ENCODE measurements around the gene VAV3. TPM values are rescaled to one million over a fixed set of nuclear protein-coding genes. Genes with fewer than 3 reads are reported as not detected.

Gene VAV3
- total RNA-seq, 1 experiment from 2014 or later, result not detected

DNA sequence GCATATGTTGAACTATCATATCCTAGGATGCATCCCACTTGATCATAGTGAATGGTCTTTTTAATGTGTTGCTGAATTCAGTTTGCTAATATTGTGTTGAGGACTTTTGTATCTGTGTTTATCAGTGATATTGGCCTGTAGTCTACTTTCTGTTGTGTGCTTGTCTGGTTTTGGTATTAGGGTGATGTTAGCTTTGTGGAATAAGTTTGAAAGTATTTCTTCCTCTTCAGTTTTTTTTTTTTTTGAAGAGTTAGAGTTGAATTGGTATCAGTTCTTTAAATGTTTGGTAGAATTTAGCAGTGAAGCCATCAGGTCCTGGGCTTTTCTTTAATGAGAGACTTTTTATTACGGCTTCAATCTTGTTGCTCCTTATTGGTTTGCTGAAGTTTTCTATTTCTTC is 162.3 kb downstream of the VAV3 start:
- no peak for TF ChIP-seq JUND (IDR thresholded peaks at IDR 0.05)
- TF ChIP-seq POLR2AphosphoS5 (IDR thresholded peaks at IDR 0.05; ENCODE audit: low read depth, low read length), result no peak
- TF ChIP-seq ZFX (IDR thresholded peaks at IDR 0.05), result no peak
- TF ChIP-seq, protein P1, sequence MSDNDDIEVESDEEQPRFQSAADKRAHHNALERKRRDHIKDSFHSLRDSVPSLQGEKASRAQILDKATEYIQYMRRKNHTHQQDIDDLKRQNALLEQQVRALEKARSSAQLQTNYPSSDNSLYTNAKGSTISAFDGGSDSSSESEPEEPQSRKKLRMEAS (IDR thresholded peaks at IDR 0.05), result no peak
- TF ChIP-seq EZH2 (IDR thresholded peaks at IDR 0.05), result no peak
- TF ChIP-seq, protein P2, sequence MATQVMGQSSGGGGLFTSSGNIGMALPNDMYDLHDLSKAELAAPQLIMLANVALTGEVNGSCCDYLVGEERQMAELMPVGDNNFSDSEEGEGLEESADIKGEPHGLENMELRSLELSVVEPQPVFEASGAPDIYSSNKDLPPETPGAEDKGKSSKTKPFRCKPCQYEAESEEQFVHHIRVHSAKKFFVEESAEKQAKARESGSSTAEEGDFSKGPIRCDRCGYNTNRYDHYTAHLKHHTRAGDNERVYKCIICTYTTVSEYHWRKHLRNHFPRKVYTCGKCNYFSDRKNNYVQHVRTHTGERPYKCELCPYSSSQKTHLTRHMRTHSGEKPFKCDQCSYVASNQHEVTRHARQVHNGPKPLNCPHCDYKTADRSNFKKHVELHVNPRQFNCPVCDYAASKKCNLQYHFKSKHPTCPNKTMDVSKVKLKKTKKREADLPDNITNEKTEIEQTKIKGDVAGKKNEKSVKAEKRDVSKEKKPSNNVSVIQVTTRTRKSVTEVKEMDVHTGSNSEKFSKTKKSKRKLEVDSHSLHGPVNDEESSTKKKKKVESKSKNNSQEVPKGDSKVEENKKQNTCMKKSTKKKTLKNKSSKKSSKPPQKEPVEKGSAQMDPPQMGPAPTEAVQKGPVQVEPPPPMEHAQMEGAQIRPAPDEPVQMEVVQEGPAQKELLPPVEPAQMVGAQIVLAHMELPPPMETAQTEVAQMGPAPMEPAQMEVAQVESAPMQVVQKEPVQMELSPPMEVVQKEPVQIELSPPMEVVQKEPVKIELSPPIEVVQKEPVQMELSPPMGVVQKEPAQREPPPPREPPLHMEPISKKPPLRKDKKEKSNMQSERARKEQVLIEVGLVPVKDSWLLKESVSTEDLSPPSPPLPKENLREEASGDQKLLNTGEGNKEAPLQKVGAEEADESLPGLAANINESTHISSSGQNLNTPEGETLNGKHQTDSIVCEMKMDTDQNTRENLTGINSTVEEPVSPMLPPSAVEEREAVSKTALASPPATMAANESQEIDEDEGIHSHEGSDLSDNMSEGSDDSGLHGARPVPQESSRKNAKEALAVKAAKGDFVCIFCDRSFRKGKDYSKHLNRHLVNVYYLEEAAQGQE (IDR thresholded peaks at IDR 0.05; ENCODE audit: low read depth), result no peak
- TF ChIP-seq EZH2phosphoT487 (IDR thresholded peaks at IDR 0.05; ENCODE audit: borderline replicate concordance), result no peak
- no peak for TF ChIP-seq FOSL1 (IDR thresholded peaks at IDR 0.05; ENCODE audit: low read depth)
- TF ChIP-seq SRF (IDR thresholded peaks at IDR 0.05; ENCODE audit: low read depth), result no peak
- no peak for TF ChIP-seq POLR2A (IDR thresholded peaks at IDR 0.05; ENCODE audit: borderline replicate concordance, extremely low read depth, insufficient read depth, insufficient read length)
- TF ChIP-seq ELF1 (IDR thresholded peaks at IDR 0.05; ENCODE audit: borderline replicate concordance, low read depth), result no peak
- TF ChIP-seq ZNF274 (IDR thresholded peaks at IDR 0.05; ENCODE audit: low read depth, low read length), result no peak
- no peak for TF ChIP-seq RAD21 (IDR thresholded peaks at IDR 0.05; ENCODE audit: low read depth)
- TF ChIP-seq, protein P3, sequence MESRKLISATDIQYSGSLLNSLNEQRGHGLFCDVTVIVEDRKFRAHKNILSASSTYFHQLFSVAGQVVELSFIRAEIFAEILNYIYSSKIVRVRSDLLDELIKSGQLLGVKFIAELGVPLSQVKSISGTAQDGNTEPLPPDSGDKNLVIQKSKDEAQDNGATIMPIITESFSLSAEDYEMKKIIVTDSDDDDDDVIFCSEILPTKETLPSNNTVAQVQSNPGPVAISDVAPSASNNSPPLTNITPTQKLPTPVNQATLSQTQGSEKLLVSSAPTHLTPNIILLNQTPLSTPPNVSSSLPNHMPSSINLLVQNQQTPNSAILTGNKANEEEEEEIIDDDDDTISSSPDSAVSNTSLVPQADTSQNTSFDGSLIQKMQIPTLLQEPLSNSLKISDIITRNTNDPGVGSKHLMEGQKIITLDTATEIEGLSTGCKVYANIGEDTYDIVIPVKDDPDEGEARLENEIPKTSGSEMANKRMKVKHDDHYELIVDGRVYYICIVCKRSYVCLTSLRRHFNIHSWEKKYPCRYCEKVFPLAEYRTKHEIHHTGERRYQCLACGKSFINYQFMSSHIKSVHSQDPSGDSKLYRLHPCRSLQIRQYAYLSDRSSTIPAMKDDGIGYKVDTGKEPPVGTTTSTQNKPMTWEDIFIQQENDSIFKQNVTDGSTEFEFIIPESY (IDR thresholded peaks at IDR 0.05; ENCODE audit: extremely low read depth, insufficient replicate concordance, low read length), result no peak
- TF ChIP-seq, protein P4, sequence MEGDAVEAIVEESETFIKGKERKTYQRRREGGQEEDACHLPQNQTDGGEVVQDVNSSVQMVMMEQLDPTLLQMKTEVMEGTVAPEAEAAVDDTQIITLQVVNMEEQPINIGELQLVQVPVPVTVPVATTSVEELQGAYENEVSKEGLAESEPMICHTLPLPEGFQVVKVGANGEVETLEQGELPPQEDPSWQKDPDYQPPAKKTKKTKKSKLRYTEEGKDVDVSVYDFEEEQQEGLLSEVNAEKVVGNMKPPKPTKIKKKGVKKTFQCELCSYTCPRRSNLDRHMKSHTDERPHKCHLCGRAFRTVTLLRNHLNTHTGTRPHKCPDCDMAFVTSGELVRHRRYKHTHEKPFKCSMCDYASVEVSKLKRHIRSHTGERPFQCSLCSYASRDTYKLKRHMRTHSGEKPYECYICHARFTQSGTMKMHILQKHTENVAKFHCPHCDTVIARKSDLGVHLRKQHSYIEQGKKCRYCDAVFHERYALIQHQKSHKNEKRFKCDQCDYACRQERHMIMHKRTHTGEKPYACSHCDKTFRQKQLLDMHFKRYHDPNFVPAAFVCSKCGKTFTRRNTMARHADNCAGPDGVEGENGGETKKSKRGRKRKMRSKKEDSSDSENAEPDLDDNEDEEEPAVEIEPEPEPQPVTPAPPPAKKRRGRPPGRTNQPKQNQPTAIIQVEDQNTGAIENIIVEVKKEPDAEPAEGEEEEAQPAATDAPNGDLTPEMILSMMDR (IDR thresholded peaks at IDR 0.05 in 2 of 3, conservative IDR thresholded peaks at IDR 0.05 in 1 of 3; ENCODE audit: borderline replicate concordance in 1 of 3, insufficient read depth in 1 of 3, low read depth in 2 of 3, low read length in 2 of 3), result no peak
- no peak for TF ChIP-seq TCF7L2 (IDR thresholded peaks at IDR 0.05; ENCODE audit: borderline replicate concordance, extremely low read depth, insufficient read depth, insufficient read length)
- TF ChIP-seq CEBPB (IDR thresholded peaks at IDR 0.05; ENCODE audit: low read depth), result no peak
- Histone ChIP-seq H3K9me2 (ENCODE audit: insufficient read depth) (no peaks in the 10 kb centered on the region), H4K20me1 (ENCODE audit: insufficient read depth) (no peaks in the 10 kb centered on the region), H3K4me3 (replicated peaks in 1 of 2; ENCODE audit: low read depth in 1 of 2, low read length in 2 of 2) (no peak overlapping the region), H2AFZ (ENCODE audit: low read depth, low read length, poor library complexity, severe bottlenecking) (no peak overlapping the region), H3K4me1 (ENCODE audit: control insufficient read depth in 1 of 2, insufficient read depth in 2 of 2, low read length in 2 of 2) (no peaks in the 10 kb centered on the region), H3K27ac (ENCODE audit: low read depth, low read length) (no peak overlapping the region), H3K79me2 (ENCODE audit: insufficient read depth, low read length) (no peaks in the 10 kb centered on the region), H3K9me3 (ENCODE audit: control insufficient read depth in 1 of 2, insufficient read depth in 1 of 2, low read depth in 1 of 2, low read length in 2 of 2) (no peaks in the 10 kb centered on the region), H3K27me3 (ENCODE audit: insufficient read depth, low read length) (peaks cover 4% of the 10 kb centered on the region), H3K36me3 (ENCODE audit: control insufficient read depth in 1 of 2, insufficient read depth in 2 of 2, low read length in 2 of 2) (no peaks in the 10 kb centered on the region), H3K4me2 (ENCODE audit: low read length) (no peak overlapping the region), H3K9ac (ENCODE audit: low read length) (no peak overlapping the region)
- ChIA-PET POLR2A (no interaction called here), CTCF (no interaction called here), RAD21 (ENCODE audit: low non-redundant PET in 1 of 2, low total read pairs in 2 of 2, uncharacterized antibody in 2 of 2, unreplicated experiment in 2 of 2) (no interaction called here)
- ATAC-seq (no peak), DNase-seq (ENCODE audit: low read depth, low spot score) (no peak)
- BruUV-seq (replicated peaks), result no TSS peak
- intact Hi-C loops (cut with micrococcal nuclease), result no loop called here
